HEK293T (cell line): ENCODE results near the gene MFSD11.

Source experiments
- FOXM1 ChIP-seq: fragments of 450-650 bp; IDR thresholded peaks from 2 replicates; pipeline ENCODE4 v1.6.1; 2017; ENCODE audit warnings: mild to moderate bottlenecking, borderline replicate concordance
- PKNOX1 ChIP-seq: fragments of 450-650 bp; IDR thresholded peaks from 2 replicates; pipeline ENCODE4 v1.6.1; 2016

GRCh38 chr17:76723812-76724211 lies 14.1 kb upstream of the MFSD11 start:
- TF ChIP-seq FOXM1, result no peak
- no peak for TF ChIP-seq PKNOX1
